ENCODE measurements around the gene PRR14. TPM values are rescaled to one million over a fixed set of nuclear protein-coding genes. Genes with fewer than 3 reads are reported as not detected.

PRR14 gene
- total RNA-seq, 1 donor from 2014 or later: 79.6 TPM

GRCh38 chr16:30698139-30698815 is 47.5 kb downstream of the PRR14 start:
- DNase-seq: peak; percentile 99
- Mint-ChIP-seq H3K27me3 (ENCODE audit: unreplicated experiment) (peaks cover 15% of the 10 kb centered on the region), H3K4me1 (ENCODE audit: low read depth, unreplicated experiment) (peaks cover 6% of the 10 kb centered on the region), H3K27ac (ENCODE audit: unreplicated experiment) (peak overlapping the region; percentile 98), H3K4me3 (ENCODE audit: unreplicated experiment) (peak overlapping the region; percentile 99), H3K36me3 (ENCODE audit: unreplicated experiment) (no peaks in the 10 kb centered on the region), H3K9me3 (ENCODE audit: unreplicated experiment) (peaks cover 11% of the 10 kb centered on the region)
- no peak for TF ChIP-seq CTCF (IDR thresholded peaks at IDR 0.05; ENCODE audit: partially characterized antibody, unreplicated experiment)

GRCh38 chr16:30698816-30699614 is 48.3 kb downstream of the PRR14 start, which contains the start of gene SRCAP:
Gene SRCAP, plus strand, starts transcription at chr16:30699171. Its CDS starts 1,654 bp downstream, at chr16:30700825.
- peaks cover 13% of the 10 kb centered on the region for H3K27me3 Mint-ChIP-seq (ENCODE audit: unreplicated experiment)
- no peak for TF ChIP-seq CTCF (IDR thresholded peaks at IDR 0.05; ENCODE audit: partially characterized antibody, unreplicated experiment)
- H3K4me3 Mint-ChIP-seq (ENCODE audit: unreplicated experiment): peak within 1 kb of the TSS; percentile 99
- H3K27ac Mint-ChIP-seq (ENCODE audit: unreplicated experiment): peak within 1 kb of the TSS; percentile 98
- DNase-seq: peak; percentile 86
- H3K36me3 Mint-ChIP-seq (ENCODE audit: unreplicated experiment): no peaks in the 10 kb centered on the region
- peaks cover 6% of the 10 kb centered on the region for H3K4me1 Mint-ChIP-seq (ENCODE audit: low read depth, unreplicated experiment)
- H3K9me3 Mint-ChIP-seq (ENCODE audit: unreplicated experiment): peaks cover 11% of the 10 kb centered on the region

GRCh38 chr16:30699615-30700099 is 48.9 kb downstream of the PRR14 start:
- Mint-ChIP-seq H3K4me1 (ENCODE audit: low read depth, unreplicated experiment) (peaks cover 6% of the 10 kb centered on the region), H3K36me3 (ENCODE audit: unreplicated experiment) (no peaks in the 10 kb centered on the region), H3K27me3 (ENCODE audit: unreplicated experiment) (peaks cover 13% of the 10 kb centered on the region), H3K27ac (ENCODE audit: unreplicated experiment) (peak overlapping the region; percentile 88), H3K9me3 (ENCODE audit: unreplicated experiment) (peaks cover 11% of the 10 kb centered on the region), H3K4me3 (ENCODE audit: unreplicated experiment) (peak overlapping the region; percentile 99)
- TF ChIP-seq CTCF (IDR thresholded peaks at IDR 0.05; ENCODE audit: partially characterized antibody, unreplicated experiment): no peak
- DNase-seq: no peak

- Mint-ChIP-seq H3K4me1 (ENCODE audit: low read depth, unreplicated experiment) (peaks cover 6% of the 10 kb centered on the region), H3K36me3 (ENCODE audit: unreplicated experiment) (no peaks in the 10 kb centered on the region), H3K27ac (ENCODE audit: unreplicated experiment) (peak overlapping the region; percentile 28), H3K27me3 (ENCODE audit: unreplicated experiment) (peaks cover 12% of the 10 kb centered on the region), H3K9me3 (ENCODE audit: unreplicated experiment) (peaks cover 11% of the 10 kb centered on the region), H3K4me3 (ENCODE audit: unreplicated experiment) (no peak overlapping the region)
- no peak for TF ChIP-seq CTCF (IDR thresholded peaks at IDR 0.05; ENCODE audit: partially characterized antibody, unreplicated experiment)
- DNase-seq: no peak
Measured at GRCh38 chr16:30700491-30700890, 49.7 kb downstream of the PRR14 start.

Data from glutamatergic neuron (in vitro differentiated cells).